H9 (cell line): ENCODE data around the gene TMEM178B. TPM values are rescaled to one million over a fixed set of nuclear protein-coding genes. Genes with fewer than 3 reads are reported as not detected.

ENCODE experiments used
- DNase-seq: peaks from one replicate; pipeline ENCODE4 v3.0.0-alpha.2; 2017
- H2AFZ ChIP-seq: one replicate; pipeline ENCODE4 v1.6.1; 2013; ENCODE audit warnings: mild to moderate bottlenecking, low read length, control low read depth, moderate library complexity
- H2AK5ac ChIP-seq: 2 replicates; pipeline ENCODE4 v1.6.1; 2013; ENCODE audit warnings: low read length, control low read depth, mixed read lengths; ENCODE audit not compliant: insufficient read length
- H2BK120ac ChIP-seq: one replicate; pipeline ENCODE4 v1.6.1; 2013; ENCODE audit warnings: low read depth, mild to moderate bottlenecking, low read length, control low read depth, inconsistent platforms; ENCODE audit not compliant: poor library complexity, severe bottlenecking
- H2BK12ac ChIP-seq: 2 replicates; pipeline ENCODE4 v1.6.1; 2013; ENCODE audit warnings: low read length, control low read depth, mixed read lengths, low read depth; ENCODE audit not compliant: insufficient read length
- H2BK15ac ChIP-seq: 2 replicates; pipeline ENCODE4 v1.6.1; 2013; ENCODE audit warnings: low read depth, low read length, control low read depth
- H2BK20ac ChIP-seq: one replicate; pipeline ENCODE4 v1.6.1; 2013; ENCODE audit warnings: low read depth, mild to moderate bottlenecking, low read length, control low read depth, inconsistent platforms; ENCODE audit not compliant: poor library complexity, severe bottlenecking
- H2BK5ac ChIP-seq: 2 replicates; pipeline ENCODE4 v1.6.1; 2013; ENCODE audit warnings: low read length, control low read depth, mixed read lengths; ENCODE audit not compliant: insufficient read length
- H3K14ac ChIP-seq: 2 replicates; pipeline ENCODE4 v1.6.1; 2013; ENCODE audit warnings: low read length, control low read depth; ENCODE audit not compliant: insufficient read depth
- H3K18ac ChIP-seq: 2 replicates; pipeline ENCODE4 v1.6.1; 2013; ENCODE audit warnings: low read depth, mild to moderate bottlenecking, mixed read lengths, low read length, control low read depth; ENCODE audit not compliant: insufficient read length
- H3K23ac ChIP-seq: 2 replicates; pipeline ENCODE4 v1.6.1; 2013; ENCODE audit warnings: low read length, control low read depth, mixed read lengths, low read depth; ENCODE audit not compliant: insufficient read length
- H3K23me2 ChIP-seq: 2 replicates; pipeline ENCODE4 v1.6.1; 2013; ENCODE audit warnings: low read depth, mild to moderate bottlenecking, mixed read lengths, low read length, control low read depth; ENCODE audit not compliant: insufficient read length, poor library complexity, severe bottlenecking
- H3K27ac ChIP-seq: 2 replicates; pipeline ENCODE4 v1.5.1; 2013; ENCODE audit warnings: low read length, control low read depth, mixed read lengths, low read depth; ENCODE audit not compliant: insufficient read length
- H3K27me3 ChIP-seq: 2 replicates; pipeline ENCODE4 v1.6.1; 2013; ENCODE audit warnings: low read length, control low read depth, inconsistent platforms; ENCODE audit not compliant: insufficient read depth
- H3K4ac ChIP-seq: 2 replicates; pipeline ENCODE4 v1.6.1; 2013; ENCODE audit warnings: low read depth, mild to moderate bottlenecking, control low read depth, inconsistent platforms, low read length, moderate library complexity
- H3K4me1 ChIP-seq: 2 replicates; pipeline ENCODE4 v1.6.1; 2013; ENCODE audit warnings: low read length, control low read depth, inconsistent platforms; ENCODE audit not compliant: insufficient read depth
- H3K4me2 ChIP-seq: 2 replicates; pipeline ENCODE4 v1.6.1; 2013; ENCODE audit warnings: low read length, control low read depth, mixed read lengths; ENCODE audit not compliant: insufficient read length, insufficient read depth
- H3K56ac ChIP-seq: 2 replicates; pipeline ENCODE4 v1.6.1; 2013; ENCODE audit warnings: low read depth, mild to moderate bottlenecking, mixed read lengths, low read length, control low read depth; ENCODE audit not compliant: insufficient read length
- H3K79me1 ChIP-seq: 2 replicates; pipeline ENCODE4 v1.6.1; 2013; ENCODE audit warnings: low read depth, mild to moderate bottlenecking, moderate library complexity, low read length, control low read depth, inconsistent platforms; ENCODE audit not compliant: insufficient read depth, poor library complexity, severe bottlenecking
- H3K79me2 ChIP-seq: 2 replicates; pipeline ENCODE4 v1.6.1; 2013; ENCODE audit warnings: low read length, control low read depth, inconsistent platforms; ENCODE audit not compliant: insufficient read depth
- H3K9ac ChIP-seq: 2 replicates; pipeline ENCODE4 v1.6.1; 2013; ENCODE audit warnings: low read length, control low read depth, mixed read lengths; ENCODE audit not compliant: insufficient read length; ENCODE audit errors: extremely low read depth
- H3K9me3 ChIP-seq: one replicate; pipeline ENCODE4 v1.6.1; 2013; ENCODE audit warnings: low read depth, low read length, inconsistent platforms; ENCODE audit not compliant: control insufficient read depth
- H3T11ph ChIP-seq: one replicate; pipeline ENCODE4 v1.6.1; 2013; ENCODE audit warnings: mild to moderate bottlenecking, low read length, control low read depth, inconsistent platforms
- H4K20me1 ChIP-seq: one replicate; pipeline ENCODE4 v1.6.1; 2013; ENCODE audit not compliant: control insufficient read depth, insufficient read length, insufficient read depth
- H4K5ac ChIP-seq: 2 replicates; pipeline ENCODE4 v1.6.1; 2013; ENCODE audit warnings: low read depth, mild to moderate bottlenecking, mixed read lengths, low read length, control low read depth; ENCODE audit not compliant: insufficient read length
- H4K8ac ChIP-seq: replicated peaks from 2 replicates; pipeline ENCODE4 v1.6.1; 2013; ENCODE audit warnings: low read length, control low read depth, mixed read lengths, low read depth; ENCODE audit not compliant: insufficient read length
- H4K91ac ChIP-seq: 2 replicates; pipeline ENCODE4 v1.6.1; 2013; ENCODE audit warnings: low read depth, mild to moderate bottlenecking, moderate library complexity, mixed read lengths, low read length, control low read depth; ENCODE audit not compliant: insufficient read length
- H3K27ac Mint-ChIP-seq, 3 experiments: 2 replicates in 2 of 3; 3 replicates in 1 of 3; pipeline ENCODE4 v1.8.0; 2020 to 2021; ENCODE audit warnings: mixed read lengths in 3 of 3, mild to moderate bottlenecking in 1 of 3, moderate library complexity in 1 of 3
- H3K27me3 Mint-ChIP-seq: 2 replicates; pipeline ENCODE4 v1.8.0; 2021; ENCODE audit warnings: low read depth, mild to moderate bottlenecking, moderate library complexity, mixed read lengths
- H3K36me3 Mint-ChIP-seq, 3 experiments: 2 replicates in 2 of 3; 3 replicates in 1 of 3; pipeline ENCODE4 v1.8.0; 2020 to 2021; ENCODE audit warnings: low read depth in 3 of 3, mixed read lengths in 3 of 3; ENCODE audit not compliant: insufficient read depth in 1 of 3
- H3K4me1 Mint-ChIP-seq, 2 experiments: 2 replicates each; pipeline ENCODE4 v1.8.0; 2020; ENCODE audit warnings: mixed read lengths in 2 of 2
- H3K4me3 Mint-ChIP-seq, 2 experiments: 2 replicates in 1 of 2; 3 replicates in 1 of 2; pipeline ENCODE4 v1.8.0; 2020 to 2021; ENCODE audit warnings: mild to moderate bottlenecking in 2 of 2, mixed read lengths in 2 of 2, moderate library complexity in 1 of 2
- H3K9me3 Mint-ChIP-seq, 2 experiments: 2 replicates in 1 of 2; 3 replicates in 1 of 2; pipeline ENCODE4 v1.8.0; 2020; ENCODE audit warnings: mild to moderate bottlenecking in 2 of 2, mixed read lengths in 2 of 2, moderate library complexity in 1 of 2
- WGBS: extraction: QIAGEN DNeasy Blood & Tissue Kit; methylation state at CpG from one replicate; pipeline ENCODE4 v1.1.7; 2013; ENCODE audit warnings: missing lambda C conversion rate, low lambda C conversion rate, mixed read lengths; ENCODE audit not compliant: insufficient read length; ENCODE audit errors: extremely low coverage; 5-methylcytosine and 5-hydroxymethylcytosine counted together
- total RNA-seq: library from RNA; stranded (reverse); gene quantifications from 2 replicates; pipeline ENCODE4 v1.2.1, GENCODE V29; 2021
- TF ChIP-seq, protein P1 (sequence below): fragments of 200-600 bp; sonication (generic); conservative IDR thresholded peaks from 3 replicates; pipeline ENCODE4 v1.8.0; 2021; ENCODE audit warnings: antibody characterized with exemption, mild to moderate bottlenecking

TMEM178B gene
- total RNA-seq, 1 experiment from 2014 or later: 11.3 TPM

DNA sequence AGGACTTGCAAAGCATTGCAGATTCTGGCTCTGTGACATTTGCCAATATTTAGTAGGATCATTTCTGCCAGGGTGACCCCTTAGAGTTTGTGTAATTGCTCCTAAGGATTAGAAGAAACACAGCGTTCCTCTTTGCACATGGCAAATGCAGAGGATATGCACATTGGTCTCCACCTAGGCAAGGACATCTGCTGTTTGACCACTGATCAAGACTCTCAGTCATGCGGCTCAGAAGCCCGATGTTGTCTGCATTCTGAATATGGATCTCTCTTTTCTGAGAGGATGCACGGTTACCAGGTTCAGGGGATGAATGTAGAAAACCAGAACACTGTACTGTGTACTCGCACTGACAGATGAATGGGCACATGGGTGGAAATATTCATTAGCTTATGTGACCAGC lies 296.8 kb downstream of the TMEM178B start:
- no peak overlapping the region for H2BK20ac ChIP-seq
- H3K9me3 Mint-ChIP-seq: no peaks in the 10 kb centered on the region
- no peak overlapping the region for H3K14ac ChIP-seq
- no peak overlapping the region for H3K9ac ChIP-seq
- no peaks in the 10 kb centered on the region for H4K20me1 ChIP-seq
- H3K27ac Mint-ChIP-seq: no peak overlapping the region
- H2AFZ ChIP-seq: no peak overlapping the region
- H3K23me2 ChIP-seq: no peaks in the 10 kb centered on the region
- no peak overlapping the region for H4K91ac ChIP-seq
- H3T11ph ChIP-seq: no peak overlapping the region
- no peaks in the 10 kb centered on the region for H3K79me2 ChIP-seq
- H4K8ac ChIP-seq: no peak overlapping the region
- H3K56ac ChIP-seq: no peak overlapping the region
- WGBS: no CpG with 5 or more reads among the region's 5 CpGs
- H3K4me1 Mint-ChIP-seq: peaks cover 31 to 34% of the 10 kb centered on the region in 2 experiments
- H2BK120ac ChIP-seq: no peak overlapping the region
- no peak overlapping the region for H3K4ac ChIP-seq
- H3K79me1 ChIP-seq: no peaks in the 10 kb centered on the region
- DNase-seq: no peak
- no peak overlapping the region for H3K27ac ChIP-seq
- no peak overlapping the region for H4K5ac ChIP-seq
- peaks cover 0 to 1% (median 0%) of the 10 kb centered on the region in 3 experiments; a peak in 1 of 7 replicates for H3K36me3 Mint-ChIP-seq
- H2AK5ac ChIP-seq: no peak overlapping the region
- TF ChIP-seq, protein P1, sequence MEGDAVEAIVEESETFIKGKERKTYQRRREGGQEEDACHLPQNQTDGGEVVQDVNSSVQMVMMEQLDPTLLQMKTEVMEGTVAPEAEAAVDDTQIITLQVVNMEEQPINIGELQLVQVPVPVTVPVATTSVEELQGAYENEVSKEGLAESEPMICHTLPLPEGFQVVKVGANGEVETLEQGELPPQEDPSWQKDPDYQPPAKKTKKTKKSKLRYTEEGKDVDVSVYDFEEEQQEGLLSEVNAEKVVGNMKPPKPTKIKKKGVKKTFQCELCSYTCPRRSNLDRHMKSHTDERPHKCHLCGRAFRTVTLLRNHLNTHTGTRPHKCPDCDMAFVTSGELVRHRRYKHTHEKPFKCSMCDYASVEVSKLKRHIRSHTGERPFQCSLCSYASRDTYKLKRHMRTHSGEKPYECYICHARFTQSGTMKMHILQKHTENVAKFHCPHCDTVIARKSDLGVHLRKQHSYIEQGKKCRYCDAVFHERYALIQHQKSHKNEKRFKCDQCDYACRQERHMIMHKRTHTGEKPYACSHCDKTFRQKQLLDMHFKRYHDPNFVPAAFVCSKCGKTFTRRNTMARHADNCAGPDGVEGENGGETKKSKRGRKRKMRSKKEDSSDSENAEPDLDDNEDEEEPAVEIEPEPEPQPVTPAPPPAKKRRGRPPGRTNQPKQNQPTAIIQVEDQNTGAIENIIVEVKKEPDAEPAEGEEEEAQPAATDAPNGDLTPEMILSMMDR: no peak
- no peaks in the 10 kb centered on the region for H3K9me3 ChIP-seq
- H3K4me3 Mint-ChIP-seq: no peak overlapping the region
- no peak overlapping the region for H2BK12ac ChIP-seq
- H3K27me3 ChIP-seq: no peaks in the 10 kb centered on the region
- H2BK5ac ChIP-seq: no peak overlapping the region
- H3K27me3 Mint-ChIP-seq: no peaks in the 10 kb centered on the region
- H3K4me2 ChIP-seq: no peak overlapping the region
- H2BK15ac ChIP-seq: no peak overlapping the region
- no peak overlapping the region for H3K18ac ChIP-seq
- H3K23ac ChIP-seq: no peak overlapping the region
- H3K4me1 ChIP-seq: peaks cover 8% of the 10 kb centered on the region; the same call in 1 of the 2 replicates
